Keratinocyte (primary cell): ENCODE results near the gene BTBD1.

ENCODE experiments used
- EZH2 ChIP-seq: IDR thresholded peaks from one replicate; pipeline ENCODE4 v1.6.1; 2012; ENCODE audit warnings: inconsistent platforms, mild to moderate bottlenecking, low read length, moderate library complexity
- TF ChIP-seq, protein P1 (sequence below), 3 experiments: IDR thresholded peaks in 1 of 3; conservative IDR thresholded peaks in 1 of 3; optimal IDR thresholded peaks in 1 of 3; 2 replicates in 2 of 3; 3 replicates in 1 of 3; pipeline versions ENCODE3 to v1.5.1; 2011; ENCODE audit warnings: low read length in 3 of 3, mild to moderate bottlenecking in 3 of 3, moderate library complexity in 2 of 3, control low read depth in 1 of 3, inconsistent platforms in 1 of 3; ENCODE audit not compliant: insufficient read depth in 2 of 3; ENCODE audit errors: extremely low read depth in 1 of 3

DNA sequence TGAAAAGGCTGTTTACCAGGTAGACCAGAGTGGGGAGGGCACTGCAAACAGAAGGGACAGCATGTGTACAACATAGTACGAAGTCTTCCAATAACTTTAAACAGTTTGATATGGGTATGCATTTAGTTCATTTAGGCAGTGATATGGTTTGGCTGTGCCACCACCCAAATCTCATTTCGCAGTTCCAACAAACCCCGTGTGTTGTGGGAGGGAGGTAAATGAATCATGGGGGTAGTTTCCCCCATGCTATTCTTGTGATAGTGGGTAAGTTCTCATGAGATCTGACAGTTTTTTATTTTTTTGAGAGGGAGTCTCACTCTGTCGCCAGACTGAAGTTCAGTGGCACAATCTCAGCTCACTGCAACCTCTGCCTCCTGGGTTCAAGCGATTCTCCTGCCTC lies 88.6 kb downstream of the BTBD1 start:
- TF ChIP-seq, protein P1, sequence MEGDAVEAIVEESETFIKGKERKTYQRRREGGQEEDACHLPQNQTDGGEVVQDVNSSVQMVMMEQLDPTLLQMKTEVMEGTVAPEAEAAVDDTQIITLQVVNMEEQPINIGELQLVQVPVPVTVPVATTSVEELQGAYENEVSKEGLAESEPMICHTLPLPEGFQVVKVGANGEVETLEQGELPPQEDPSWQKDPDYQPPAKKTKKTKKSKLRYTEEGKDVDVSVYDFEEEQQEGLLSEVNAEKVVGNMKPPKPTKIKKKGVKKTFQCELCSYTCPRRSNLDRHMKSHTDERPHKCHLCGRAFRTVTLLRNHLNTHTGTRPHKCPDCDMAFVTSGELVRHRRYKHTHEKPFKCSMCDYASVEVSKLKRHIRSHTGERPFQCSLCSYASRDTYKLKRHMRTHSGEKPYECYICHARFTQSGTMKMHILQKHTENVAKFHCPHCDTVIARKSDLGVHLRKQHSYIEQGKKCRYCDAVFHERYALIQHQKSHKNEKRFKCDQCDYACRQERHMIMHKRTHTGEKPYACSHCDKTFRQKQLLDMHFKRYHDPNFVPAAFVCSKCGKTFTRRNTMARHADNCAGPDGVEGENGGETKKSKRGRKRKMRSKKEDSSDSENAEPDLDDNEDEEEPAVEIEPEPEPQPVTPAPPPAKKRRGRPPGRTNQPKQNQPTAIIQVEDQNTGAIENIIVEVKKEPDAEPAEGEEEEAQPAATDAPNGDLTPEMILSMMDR (optimal IDR thresholded peaks at IDR 0.05 in 1 of 3, IDR thresholded peaks at IDR 0.05 in 1 of 3, conservative IDR thresholded peaks at IDR 0.05 in 1 of 3; ENCODE audit: extremely low read depth in 1 of 3, insufficient read depth in 2 of 3, low read length in 3 of 3) = no peak
- no peak for TF ChIP-seq EZH2
